Endothelial cell (in vitro differentiated cells): ENCODE data around the gene C19orf33. TPM values are rescaled to one million over a fixed set of nuclear protein-coding genes. Genes with fewer than 3 reads are reported as not detected.

Source experiments
- DNase-seq: peaks from one replicate; pipeline ENCODE4 v3.0.0; 2021; ENCODE audit warnings: low spot score
- H3K27ac Mint-ChIP-seq: one replicate; pipeline ENCODE4 v1.8.0; 2021; ENCODE audit warnings: mixed read lengths, inconsistent platforms; ENCODE audit not compliant: unreplicated experiment
- H3K27me3 Mint-ChIP-seq: one replicate; pipeline ENCODE4 v1.8.0; 2021; ENCODE audit warnings: mild to moderate bottlenecking, moderate library complexity, mixed read lengths, inconsistent platforms; ENCODE audit not compliant: unreplicated experiment
- H3K36me3 Mint-ChIP-seq: one replicate; pipeline ENCODE4 v1.8.0; 2021; ENCODE audit warnings: mild to moderate bottlenecking, low read depth, mixed read lengths, inconsistent platforms; ENCODE audit not compliant: unreplicated experiment
- H3K4me1 Mint-ChIP-seq: one replicate; pipeline ENCODE4 v1.8.0; 2021; ENCODE audit warnings: mild to moderate bottlenecking, mixed read lengths, inconsistent platforms; ENCODE audit not compliant: unreplicated experiment
- H3K4me3 Mint-ChIP-seq: one replicate; pipeline ENCODE4 v1.8.0; 2021; ENCODE audit warnings: mild to moderate bottlenecking, mixed read lengths, inconsistent platforms; ENCODE audit not compliant: unreplicated experiment
- H3K9me3 Mint-ChIP-seq: one replicate; pipeline ENCODE4 v1.8.0; 2021; ENCODE audit warnings: mixed read lengths, inconsistent platforms; ENCODE audit not compliant: unreplicated experiment
- total RNA-seq: library from RNA; stranded (reverse); fragmentation: NEBNext Ultra II Directional; extraction: Animal tissue kit (Norgen Biotek cat#: 25700); gene quantifications from one replicate; pipeline ENCODE4 v1.2.1, GENCODE V29; 2021; ENCODE audit not compliant: unreplicated experiment
- TF ChIP-seq, protein P1 (sequence below): fragments of 200-600 bp; sonication (generic); IDR thresholded peaks from one replicate; pipeline ENCODE4 v1.5.0; 2021; ENCODE audit warnings: antibody characterized with exemption; ENCODE audit not compliant: unreplicated experiment

Gene C19orf33
- total RNA-seq, 1 donor from 2014 or later = 2.7 TPM

DNA sequence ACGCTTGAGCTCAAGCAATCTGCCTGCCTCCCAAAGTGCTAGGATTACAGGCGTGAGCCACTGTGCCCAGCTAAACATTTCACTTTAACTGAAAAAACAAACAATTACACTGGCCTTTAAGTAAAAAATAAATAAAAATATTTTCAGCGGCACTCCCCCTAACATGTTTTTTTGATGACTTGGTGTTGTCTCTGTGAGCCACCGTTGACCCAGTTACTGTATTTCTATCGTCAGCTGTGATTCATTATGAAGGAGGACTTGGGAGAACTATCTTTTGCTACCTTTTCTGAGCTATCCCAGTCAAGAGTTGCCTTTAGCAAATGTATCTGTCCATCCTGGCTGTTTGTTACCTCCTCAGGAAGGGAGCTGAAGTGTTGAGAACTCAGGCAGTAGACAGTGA is 18.5 kb upstream of the C19orf33 start:
- Mint-ChIP-seq H3K36me3 (peaks cover 7% of the 10 kb centered on the region), H3K27ac (no peak overlapping the region), H3K4me1 (peaks cover 11% of the 10 kb centered on the region), H3K27me3 (no peaks in the 10 kb centered on the region), H3K9me3 (no peaks in the 10 kb centered on the region), H3K4me3 (no peak overlapping the region)
- no peak for DNase-seq
- TF ChIP-seq, protein P1, sequence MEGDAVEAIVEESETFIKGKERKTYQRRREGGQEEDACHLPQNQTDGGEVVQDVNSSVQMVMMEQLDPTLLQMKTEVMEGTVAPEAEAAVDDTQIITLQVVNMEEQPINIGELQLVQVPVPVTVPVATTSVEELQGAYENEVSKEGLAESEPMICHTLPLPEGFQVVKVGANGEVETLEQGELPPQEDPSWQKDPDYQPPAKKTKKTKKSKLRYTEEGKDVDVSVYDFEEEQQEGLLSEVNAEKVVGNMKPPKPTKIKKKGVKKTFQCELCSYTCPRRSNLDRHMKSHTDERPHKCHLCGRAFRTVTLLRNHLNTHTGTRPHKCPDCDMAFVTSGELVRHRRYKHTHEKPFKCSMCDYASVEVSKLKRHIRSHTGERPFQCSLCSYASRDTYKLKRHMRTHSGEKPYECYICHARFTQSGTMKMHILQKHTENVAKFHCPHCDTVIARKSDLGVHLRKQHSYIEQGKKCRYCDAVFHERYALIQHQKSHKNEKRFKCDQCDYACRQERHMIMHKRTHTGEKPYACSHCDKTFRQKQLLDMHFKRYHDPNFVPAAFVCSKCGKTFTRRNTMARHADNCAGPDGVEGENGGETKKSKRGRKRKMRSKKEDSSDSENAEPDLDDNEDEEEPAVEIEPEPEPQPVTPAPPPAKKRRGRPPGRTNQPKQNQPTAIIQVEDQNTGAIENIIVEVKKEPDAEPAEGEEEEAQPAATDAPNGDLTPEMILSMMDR = no peak

DNA sequence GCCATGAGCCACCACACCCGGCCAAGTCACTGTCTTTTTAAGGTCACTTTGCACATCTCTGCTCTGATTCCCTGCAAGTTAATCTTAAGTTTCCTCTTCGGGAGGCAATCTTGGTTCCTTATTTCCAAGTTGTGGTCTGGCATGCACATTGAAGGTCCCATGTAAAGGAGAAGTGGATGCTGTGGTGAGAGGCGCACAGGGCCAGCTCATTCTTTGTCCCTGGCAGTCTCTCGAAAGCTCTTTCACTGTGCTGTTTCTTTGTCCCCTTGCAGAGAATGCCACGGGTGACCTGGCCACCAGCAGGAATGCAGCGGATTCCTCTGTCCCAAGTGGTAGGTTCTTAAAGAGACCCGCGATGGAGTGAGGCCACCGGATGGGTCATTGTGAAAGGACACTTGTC is 16.4 kb upstream of the C19orf33 start:
- no peak overlapping the region for H3K27ac Mint-ChIP-seq

DNA sequence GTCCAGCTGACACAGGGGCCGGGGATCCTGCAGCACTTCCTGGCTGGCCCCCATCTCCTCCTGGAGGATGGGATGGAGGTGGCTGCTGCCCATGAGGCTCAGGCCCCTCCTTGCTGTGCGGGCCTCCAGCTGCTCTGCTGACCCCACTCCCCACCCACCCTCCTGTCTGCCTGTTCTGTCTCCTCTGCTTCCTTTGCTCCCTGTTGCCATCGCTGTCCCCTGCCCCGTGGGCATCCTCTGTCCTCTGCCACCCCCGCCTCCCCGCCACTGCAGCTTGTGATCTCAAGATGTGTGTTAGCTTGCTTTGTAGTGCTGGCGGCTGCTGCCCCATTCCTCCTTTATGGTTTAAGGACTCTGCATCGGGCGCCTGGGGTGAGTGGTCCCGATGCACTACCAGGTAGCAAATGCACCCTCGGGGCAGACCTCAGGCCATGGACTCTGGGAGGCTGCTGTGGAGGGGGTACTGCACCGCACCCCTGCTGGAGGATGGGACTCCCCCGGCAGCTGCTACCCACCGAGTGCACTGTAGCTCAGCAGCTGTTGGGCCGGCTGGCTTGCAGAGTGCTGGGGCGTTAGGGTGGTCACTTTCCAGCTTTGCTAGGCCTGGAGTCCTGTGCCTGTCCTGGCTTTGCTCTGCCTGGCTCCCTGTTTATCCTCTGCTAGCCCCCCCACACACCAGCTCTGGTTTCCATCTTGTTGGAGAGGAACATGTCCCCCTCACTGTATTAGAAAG is 15.8 kb upstream of the C19orf33 start:
- DNase-seq = no peak
- TF ChIP-seq, protein P1 = no peak
- H3K4me3 Mint-ChIP-seq = no peak overlapping the region
- H3K9me3 Mint-ChIP-seq = no peaks in the 10 kb centered on the region
- peaks cover 3% of the 10 kb centered on the region for H3K4me1 Mint-ChIP-seq
- no peak overlapping the region for H3K27ac Mint-ChIP-seq
- peaks cover 13% of the 10 kb centered on the region for H3K36me3 Mint-ChIP-seq
- peaks cover 4% of the 10 kb centered on the region for H3K27me3 Mint-ChIP-seq

More for the DNA sequence above, 16.4 kb upstream of the C19orf33 start:
- DNase-seq = no peak
- TF ChIP-seq, protein P1 = no peak
- peaks cover 13% of the 10 kb centered on the region for H3K36me3 Mint-ChIP-seq
- no peaks in the 10 kb centered on the region for H3K9me3 Mint-ChIP-seq
- H3K4me3 Mint-ChIP-seq = no peak overlapping the region
- H3K27me3 Mint-ChIP-seq = peaks cover 3% of the 10 kb centered on the region
- H3K4me1 Mint-ChIP-seq = peaks cover 8% of the 10 kb centered on the region

DNA sequence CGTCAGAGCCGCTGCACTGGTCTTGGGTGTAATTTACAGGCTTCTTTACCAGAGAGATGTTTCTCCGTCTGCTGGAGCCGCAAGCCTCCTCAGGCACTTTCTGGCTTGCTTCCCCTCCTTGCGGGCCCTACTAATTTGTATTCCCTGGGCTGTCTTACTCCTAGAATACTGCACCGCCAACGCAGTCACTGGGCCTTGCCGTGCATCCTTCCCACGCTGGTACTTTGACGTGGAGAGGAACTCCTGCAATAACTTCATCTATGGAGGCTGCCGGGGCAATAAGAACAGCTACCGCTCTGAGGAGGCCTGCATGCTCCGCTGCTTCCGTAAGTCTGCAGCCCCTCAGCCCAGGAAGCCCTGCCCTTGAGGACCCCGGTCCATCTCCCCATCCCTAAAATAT is 14.1 kb upstream of the C19orf33 start:
- DNase-seq = no peak
- Mint-ChIP-seq H3K4me1 (no peaks in the 10 kb centered on the region), H3K36me3 (peaks cover 13% of the 10 kb centered on the region), H3K9me3 (no peaks in the 10 kb centered on the region), H3K27ac (no peak overlapping the region), H3K27me3 (peaks cover 4% of the 10 kb centered on the region), H3K4me3 (no peak overlapping the region)
- TF ChIP-seq, protein P1 = no peak

DNA sequence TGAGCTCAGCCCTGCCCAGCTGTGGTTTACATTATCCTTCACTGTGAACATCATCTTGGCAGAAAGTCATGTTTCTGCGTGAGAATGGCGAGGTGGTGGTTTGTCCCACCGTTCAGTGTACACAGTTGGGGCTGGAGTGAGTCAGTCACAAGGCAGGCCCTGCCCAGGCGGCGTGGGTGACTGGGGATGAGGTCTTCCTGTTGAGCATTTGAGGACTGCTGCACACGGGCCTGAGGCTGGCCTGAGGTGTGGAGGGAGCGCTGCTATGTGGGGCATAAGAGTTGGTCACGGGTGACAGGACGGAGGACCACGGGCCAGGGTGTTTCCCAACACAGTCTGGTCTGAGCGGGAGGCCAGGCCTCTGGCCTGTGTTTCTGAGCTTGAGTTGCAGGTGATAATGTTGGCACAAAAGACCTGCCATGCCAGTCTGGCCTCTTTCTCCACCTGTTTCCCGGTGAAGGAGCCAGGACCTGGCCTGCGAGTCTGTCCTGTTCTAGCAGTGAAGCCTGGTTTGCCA is 13.4 kb upstream of the C19orf33 start:
- Mint-ChIP-seq H3K36me3 (peaks cover 13% of the 10 kb centered on the region), H3K4me1 (no peaks in the 10 kb centered on the region), H3K27me3 (peaks cover 4% of the 10 kb centered on the region), H3K9me3 (no peaks in the 10 kb centered on the region), H3K4me3 (peak overlapping the region; percentile 53), H3K27ac (no peak overlapping the region)
- DNase-seq = no peak
- TF ChIP-seq, protein P1 = no peak
